Measurements from ENCODE around the gene TMEM131L. TPM values are rescaled to one million over a fixed set of nuclear protein-coding genes. Genes with fewer than 3 reads are reported as not detected.

Gene TMEM131L
- polyA plus RNA-seq, 3 donors = 11.2 to 58.3 (median 26.0) TPM

DNA sequence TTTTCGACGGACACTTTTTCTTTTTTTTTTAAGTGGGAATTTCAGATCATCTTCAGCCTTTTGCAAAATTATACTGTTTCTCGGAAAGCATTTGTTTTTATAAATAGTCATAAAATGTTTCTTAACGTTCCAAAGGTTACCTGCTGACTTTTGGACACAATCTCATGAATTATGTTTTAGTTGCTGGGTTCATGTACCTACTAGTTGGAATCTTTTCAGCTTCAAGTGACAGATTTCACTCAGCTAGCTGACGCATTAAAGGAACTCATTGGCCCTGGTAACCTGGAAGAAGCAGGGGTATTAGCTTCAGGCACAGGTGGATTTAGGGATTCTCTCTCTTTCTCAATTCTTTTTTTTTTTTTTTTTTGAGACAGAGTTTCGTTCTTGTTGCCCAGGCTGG, 66.5 kb downstream of the TMEM131L start:
- intact Hi-C loops (cut with micrococcal nuclease) = no loop called here
- H2AFZ ChIP-seq (ENCODE audit: insufficient read depth, low read depth, low read length, poor library complexity, severe bottlenecking) = no peak overlapping the region
- peaks cover 100% of the 10 kb centered on the region for H4K20me1 ChIP-seq (ENCODE audit: insufficient read depth, low read length)
- DNase-seq = no peak
- no peak overlapping the region for H3K27ac ChIP-seq (ENCODE audit: low read depth in 1 of 2, low read length in 2 of 2)
- no peak overlapping the region for H3K27ac Mint-ChIP-seq
- H3K36me3 Mint-ChIP-seq = peaks cover 30 to 33% of the 10 kb centered on the region in 2 donors
- H3K4me1 ChIP-seq (ENCODE audit: control insufficient read depth in 1 of 2, insufficient read depth in 2 of 2, low read length in 2 of 2) = peaks cover 33 to 38% of the 10 kb centered on the region in 2 donors
- H3K4me1 Mint-ChIP-seq = peaks cover 56% of the 10 kb centered on the region
- no peak overlapping the region for H3K4me3 Mint-ChIP-seq
- no peak overlapping the region for H3K9ac ChIP-seq (ENCODE audit: insufficient read depth, low read length, poor library complexity, severe bottlenecking)
- H3K4me3 ChIP-seq (replicated peaks in 1 of 3; ENCODE audit: low read depth in 2 of 3, low read length in 3 of 3) = no peak overlapping the region
- no peak overlapping the region for H3K4me2 ChIP-seq (replicated peaks; ENCODE audit: extremely low read depth, low read length, poor library complexity, severe bottlenecking)
- H3K9me3 Mint-ChIP-seq = no peaks in the 10 kb centered on the region
- WGBS (ENCODE audit: insufficient coverage) = 86% methylated on average over 1 of the region's 6 CpGs
- H3K9me3 ChIP-seq (replicated peaks in 1 of 2; ENCODE audit: control insufficient read depth in 1 of 2, insufficient read depth in 1 of 2, low read length in 2 of 2) = no peaks in the 10 kb centered on the region
- peaks cover 0 to 27% of the 10 kb centered on the region in 2 donors for H3K36me3 ChIP-seq (replicated peaks in 1 of 2; ENCODE audit: control insufficient read depth in 1 of 2, insufficient read depth in 2 of 2, low read length in 2 of 2)
- H3K27me3 Mint-ChIP-seq (ENCODE audit: low read depth in 3 of 3) = no peaks in the 10 kb centered on the region
- no peaks in the 10 kb centered on the region for H3K27me3 ChIP-seq (ENCODE audit: control insufficient read depth in 2 of 2, insufficient read depth in 2 of 2, low read length in 2 of 2)
- TF ChIP-seq, protein P1, sequence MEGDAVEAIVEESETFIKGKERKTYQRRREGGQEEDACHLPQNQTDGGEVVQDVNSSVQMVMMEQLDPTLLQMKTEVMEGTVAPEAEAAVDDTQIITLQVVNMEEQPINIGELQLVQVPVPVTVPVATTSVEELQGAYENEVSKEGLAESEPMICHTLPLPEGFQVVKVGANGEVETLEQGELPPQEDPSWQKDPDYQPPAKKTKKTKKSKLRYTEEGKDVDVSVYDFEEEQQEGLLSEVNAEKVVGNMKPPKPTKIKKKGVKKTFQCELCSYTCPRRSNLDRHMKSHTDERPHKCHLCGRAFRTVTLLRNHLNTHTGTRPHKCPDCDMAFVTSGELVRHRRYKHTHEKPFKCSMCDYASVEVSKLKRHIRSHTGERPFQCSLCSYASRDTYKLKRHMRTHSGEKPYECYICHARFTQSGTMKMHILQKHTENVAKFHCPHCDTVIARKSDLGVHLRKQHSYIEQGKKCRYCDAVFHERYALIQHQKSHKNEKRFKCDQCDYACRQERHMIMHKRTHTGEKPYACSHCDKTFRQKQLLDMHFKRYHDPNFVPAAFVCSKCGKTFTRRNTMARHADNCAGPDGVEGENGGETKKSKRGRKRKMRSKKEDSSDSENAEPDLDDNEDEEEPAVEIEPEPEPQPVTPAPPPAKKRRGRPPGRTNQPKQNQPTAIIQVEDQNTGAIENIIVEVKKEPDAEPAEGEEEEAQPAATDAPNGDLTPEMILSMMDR (IDR thresholded peaks at IDR 0.05) = no peak
- peaks cover 98% of the 10 kb centered on the region for H3K79me2 ChIP-seq (ENCODE audit: insufficient read depth, low read length)

DNA sequence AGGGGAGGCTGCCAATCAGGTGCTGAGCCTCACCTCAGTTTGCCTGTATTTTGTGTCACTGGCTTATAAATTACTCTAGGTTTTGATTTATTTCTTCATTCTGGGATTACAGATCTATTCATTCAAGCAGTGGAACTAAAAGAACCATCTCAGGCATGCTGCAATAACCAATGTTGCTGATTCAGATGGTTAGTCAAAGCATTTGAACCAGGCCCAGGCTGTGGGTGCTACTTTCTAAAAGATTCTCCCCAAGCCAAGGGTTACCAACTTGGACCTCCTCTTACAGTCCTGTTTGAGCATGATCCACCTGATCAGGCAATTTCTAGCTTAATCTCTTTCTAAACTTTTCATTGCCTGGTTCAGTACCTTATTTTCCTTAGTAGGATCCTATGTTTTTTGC, 67.2 kb downstream of the TMEM131L start:
- Histone ChIP-seq H3K9me3 (replicated peaks in 1 of 2; ENCODE audit: control insufficient read depth in 1 of 2, insufficient read depth in 1 of 2, low read length in 2 of 2) (no peaks in the 10 kb centered on the region), H3K4me1 (ENCODE audit: control insufficient read depth in 1 of 2, insufficient read depth in 2 of 2, low read length in 2 of 2) (peaks cover 27 to 30% of the 10 kb centered on the region in 2 donors), H3K27ac (ENCODE audit: low read depth in 1 of 2, low read length in 2 of 2) (peak overlapping the region in 1 of 2 donors; percentile 14), H3K36me3 (replicated peaks in 1 of 2; ENCODE audit: control insufficient read depth in 1 of 2, insufficient read depth in 2 of 2, low read length in 2 of 2) (peaks cover 0 to 31% of the 10 kb centered on the region in 2 donors), H3K79me2 (ENCODE audit: insufficient read depth, low read length) (peaks cover 98% of the 10 kb centered on the region), H3K27me3 (ENCODE audit: control insufficient read depth in 2 of 2, insufficient read depth in 2 of 2, low read length in 2 of 2) (no peaks in the 10 kb centered on the region), H3K4me2 (replicated peaks; ENCODE audit: extremely low read depth, low read length, poor library complexity, severe bottlenecking) (no peak overlapping the region), H2AFZ (ENCODE audit: insufficient read depth, low read depth, low read length, poor library complexity, severe bottlenecking) (no peak overlapping the region), H3K4me3 (replicated peaks in 1 of 3; ENCODE audit: low read depth in 2 of 3, low read length in 3 of 3) (no peak overlapping the region), H4K20me1 (ENCODE audit: insufficient read depth, low read length) (peaks cover 100% of the 10 kb centered on the region), H3K9ac (ENCODE audit: insufficient read depth, low read length, poor library complexity, severe bottlenecking) (no peak overlapping the region)
- Mint-ChIP-seq H3K36me3 (peaks cover 25 to 36% of the 10 kb centered on the region in 2 donors), H3K4me1 (peaks cover 51% of the 10 kb centered on the region), H3K27ac (no peak overlapping the region), H3K4me3 (no peak overlapping the region), H3K27me3 (ENCODE audit: low read depth in 3 of 3) (peaks cover 0 to 2% (median 0%) of the 10 kb centered on the region in 3 donors), H3K9me3 (no peaks in the 10 kb centered on the region)
- DNase-seq = no peak
- TF ChIP-seq, protein P1 (IDR thresholded peaks at IDR 0.05) = no peak
- intact Hi-C loops (cut with micrococcal nuclease) = no loop called here

Measured in CD14-positive monocyte (primary cell).